SHP77 treated with DMSO at 0.1 percent for 48 hours (cell line): ENCODE data around the gene PIK3R6.
"Not testable (repeated sequence)": the region's sequence is repeated elsewhere in the genome, so short reads cannot be mapped to it uniquely, and the experiment has no call there.

Source experiments
- DNase-seq: peaks from one replicate; lab custom pipeline; 2025; lab: John Stamatoyannopoulos, UW

The PIK3R6 gene

DNA sequence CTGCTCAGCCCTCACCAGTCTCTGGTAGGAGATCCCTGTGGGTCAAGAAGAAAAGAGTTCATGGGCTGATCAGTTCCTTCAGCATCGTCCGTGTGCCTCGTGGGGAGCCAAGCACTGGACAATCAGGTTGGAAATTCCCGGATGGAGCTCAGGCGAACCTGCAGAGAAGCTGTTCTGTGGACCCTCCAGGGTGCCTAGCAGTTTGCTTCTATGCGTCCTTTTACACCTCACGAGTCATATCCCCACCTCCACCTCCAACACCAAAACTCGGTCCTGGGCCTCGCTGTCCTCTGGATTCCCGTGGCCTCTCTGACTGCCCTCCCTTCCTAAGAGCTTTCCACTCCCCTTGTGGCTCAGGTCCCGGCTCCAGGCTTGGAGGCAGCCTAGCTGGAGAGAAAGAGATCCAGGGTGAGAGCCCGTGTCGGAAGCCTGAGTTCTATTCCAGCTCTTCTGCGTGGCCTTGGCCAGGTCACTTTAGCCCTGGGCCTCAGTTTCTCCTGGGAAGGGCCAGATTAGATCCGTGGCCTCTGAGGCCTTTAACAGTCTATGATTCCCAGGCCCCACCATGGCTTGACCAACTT, 26.2 kb upstream of the PIK3R6 start:
- no peak for DNase-seq

GRCh38 chr17:8893059-8893458, 25.6 kb upstream of the PIK3R6 start:
- no peak for DNase-seq

GRCh38 chr17:8892338-8892690, 24.8 kb upstream of the PIK3R6 start:
- no peak for DNase-seq

GRCh38 chr17:8890671-8891070, 23.2 kb upstream of the PIK3R6 start:
- no peak for DNase-seq

- DNase-seq, result no peak
These were observed 22.2 kb upstream of the PIK3R6 start for GRCh38 chr17:8889458-8890210.

DNA sequence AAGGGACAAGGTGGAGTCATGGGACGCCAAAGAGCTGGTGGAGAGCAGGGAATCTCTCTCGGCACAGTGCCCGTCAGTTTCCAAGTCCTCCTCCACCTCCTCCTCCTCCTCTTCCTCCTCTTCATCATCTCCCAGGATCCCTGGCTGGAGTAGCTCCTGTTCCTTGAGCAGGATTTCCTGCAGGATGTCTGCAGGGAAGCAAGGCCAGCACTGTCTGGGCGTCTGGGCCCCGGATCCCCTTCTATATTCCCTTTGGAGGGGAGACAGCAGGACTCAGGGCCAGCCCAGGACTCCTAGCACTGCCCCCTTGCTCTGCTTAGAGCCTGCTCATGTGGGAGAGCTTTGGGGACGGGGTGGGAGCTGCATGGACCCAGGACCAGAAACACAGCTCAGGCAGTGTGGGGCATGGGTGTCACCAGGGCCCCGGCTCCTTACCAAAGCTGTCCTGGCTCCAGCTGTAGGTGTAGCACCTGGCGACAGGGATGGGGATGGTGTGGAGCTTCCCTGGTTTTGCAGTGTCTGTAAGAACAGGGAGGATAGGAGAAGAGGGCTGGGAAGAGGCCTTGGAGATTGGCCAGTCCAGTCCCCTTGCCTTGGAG, 21.3 kb upstream of the PIK3R6 start:
- no peak for DNase-seq

DNA sequence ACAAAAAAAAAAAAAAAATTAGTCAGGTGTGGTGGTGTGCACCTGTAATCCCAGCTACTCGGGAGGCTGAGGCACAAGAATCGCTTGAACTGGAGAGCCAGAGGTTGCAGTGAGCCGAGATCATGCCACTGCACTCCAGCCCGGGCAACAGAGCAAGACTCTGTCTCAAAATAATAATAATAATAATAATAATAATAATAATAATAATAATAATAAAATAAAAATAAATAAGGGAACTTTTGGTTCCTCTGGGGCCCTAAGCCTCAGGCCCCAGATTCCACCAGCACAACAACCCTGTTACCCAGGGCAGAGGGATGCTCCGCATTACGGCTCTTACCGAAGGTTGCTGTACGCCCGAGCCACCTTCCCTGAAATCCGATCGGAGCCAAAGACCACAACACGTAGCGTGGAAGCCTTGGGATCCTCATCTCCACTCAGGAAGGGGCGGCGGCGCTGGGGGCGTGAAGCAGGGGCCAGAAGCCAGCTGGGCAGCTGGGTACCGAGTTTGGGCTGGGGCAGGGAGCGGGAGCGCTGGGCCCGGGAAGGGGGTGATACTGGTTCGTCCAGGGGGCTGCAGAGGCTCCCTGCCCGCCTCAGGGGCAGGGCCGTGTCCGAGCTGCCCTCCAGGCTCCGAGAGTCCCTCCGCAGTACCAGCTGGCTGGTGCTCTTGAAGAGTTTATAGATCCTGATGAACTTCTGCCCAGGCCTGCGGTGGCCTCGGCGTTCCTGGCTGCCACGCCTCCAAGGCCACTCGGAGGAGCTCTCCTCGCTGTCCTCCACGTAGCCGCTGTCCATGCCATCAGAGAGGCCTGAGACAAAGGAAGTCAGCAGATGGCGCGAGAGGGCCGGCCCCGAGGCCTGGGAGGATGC, 20.6 kb upstream of the PIK3R6 start:
- DNase-seq, result peak; percentile 40

- DNase-seq, result no peak
These were observed 19.8 kb upstream of the PIK3R6 start for GRCh38 chr17:8887301-8887700.

DNA sequence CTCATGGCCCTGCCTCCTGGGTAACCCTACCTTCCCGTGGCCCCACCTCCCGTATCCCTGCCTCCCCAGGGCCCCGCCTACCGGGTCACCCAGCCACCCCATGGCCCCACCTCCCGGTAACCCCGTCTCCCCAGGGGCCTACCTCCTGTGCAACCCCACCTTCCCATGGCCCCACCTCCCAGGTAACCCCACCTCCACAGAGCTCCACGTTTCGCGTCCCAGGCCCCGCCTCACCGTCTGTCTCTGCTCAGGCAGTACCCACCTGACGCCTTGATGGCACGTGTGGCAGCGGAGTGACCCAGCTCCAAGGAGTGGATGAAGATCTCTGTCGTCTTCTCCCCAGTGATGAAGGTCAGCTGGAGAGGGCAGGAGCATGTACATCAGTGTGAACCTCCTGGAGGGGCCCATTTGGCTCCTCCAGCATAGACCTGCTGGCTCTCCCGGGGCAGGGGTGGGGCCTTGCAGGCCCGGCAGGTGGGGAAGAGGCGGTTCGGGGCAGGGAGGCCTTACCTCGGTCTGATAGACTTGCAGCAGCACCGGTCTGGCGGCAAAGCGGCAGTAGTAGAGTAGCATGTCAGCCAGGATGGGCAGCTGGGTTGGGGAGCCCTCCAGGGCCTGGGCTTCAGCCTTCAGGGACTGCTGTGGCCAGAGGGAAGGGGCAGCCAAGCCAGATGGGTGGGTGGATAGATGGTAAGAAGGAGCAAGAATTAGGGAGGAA, 18.7 kb upstream of the PIK3R6 start:
- no peak for DNase-seq

DNA sequence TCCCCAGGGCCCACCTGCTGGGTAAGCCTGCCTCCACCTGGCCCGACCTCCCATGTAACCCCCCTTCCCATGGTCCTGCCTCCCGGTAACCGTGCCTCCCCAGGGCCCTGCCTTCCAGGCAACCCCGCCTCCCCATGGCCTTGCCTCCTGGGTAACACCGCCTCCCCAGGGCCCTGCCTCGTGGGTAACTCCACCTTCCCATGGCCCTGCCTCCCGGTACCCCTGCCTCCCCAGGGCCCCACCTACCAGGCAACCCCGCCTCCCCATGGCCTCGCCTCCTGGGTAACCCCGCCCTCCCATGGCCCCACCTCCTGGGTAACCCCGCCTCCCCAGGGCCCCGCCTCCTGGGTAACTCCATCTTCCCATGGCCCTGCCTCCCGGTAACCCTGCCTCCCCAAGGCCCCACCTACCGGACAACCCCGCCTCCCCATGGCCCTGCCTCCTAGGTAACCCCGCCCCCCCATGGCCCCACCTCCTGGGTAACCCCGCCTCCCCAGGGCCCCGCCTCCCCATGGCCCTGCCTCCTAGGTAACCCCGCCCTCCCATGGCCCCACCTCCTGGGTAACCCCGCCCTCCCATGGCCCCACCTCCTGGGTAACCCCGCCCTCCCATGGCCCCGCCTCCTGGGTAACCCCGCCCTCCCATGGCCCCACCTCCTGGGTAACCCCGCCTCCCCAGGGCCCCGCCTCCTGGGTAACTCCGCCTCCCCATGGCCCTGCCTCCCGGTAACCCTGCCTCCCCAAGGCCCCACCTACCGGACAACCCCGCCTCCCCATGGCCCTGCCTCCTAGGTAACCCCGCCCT, 17.9 kb upstream of the PIK3R6 start:
- DNase-seq, result not testable (repeated sequence)

DNA sequence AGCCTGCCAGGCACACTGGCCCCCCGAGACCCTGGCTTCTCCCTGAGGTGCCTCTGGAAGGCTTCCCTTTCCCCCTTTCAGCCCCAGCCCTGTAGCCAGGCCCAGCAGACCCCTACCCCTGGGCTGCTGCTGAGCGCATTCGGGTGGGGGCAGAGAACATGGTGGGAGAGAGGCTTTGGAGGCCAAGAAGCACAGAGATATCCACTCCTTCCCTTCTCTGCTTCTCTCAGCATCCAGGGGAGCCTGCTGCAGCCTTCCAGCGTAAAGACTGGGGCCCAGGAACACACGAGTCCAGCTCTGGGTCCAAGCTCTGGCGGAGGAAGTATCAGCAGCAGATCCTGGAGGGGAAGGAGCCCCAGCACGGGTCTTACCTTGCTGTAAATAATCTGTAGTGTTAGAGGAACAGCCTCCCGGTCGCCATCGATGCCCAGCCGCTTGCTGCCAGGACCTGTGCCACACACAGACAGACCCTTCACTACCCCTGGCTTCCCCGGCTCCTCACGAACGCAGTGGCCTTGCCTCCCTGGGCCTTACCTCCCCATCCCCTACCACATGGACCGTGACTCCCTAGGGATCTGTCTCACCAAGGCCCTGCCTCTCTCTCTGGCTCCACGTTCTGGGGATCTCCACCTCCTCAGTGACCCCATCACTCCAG, 17.0 kb upstream of the PIK3R6 start:
- DNase-seq, result no peak

GRCh38 chr17:8883353-8883752, 15.9 kb upstream of the PIK3R6 start:
- DNase-seq, result no peak

- no peak for DNase-seq
These were observed 14.1 kb upstream of the PIK3R6 start for GRCh38 chr17:8881606-8882005.

DNA sequence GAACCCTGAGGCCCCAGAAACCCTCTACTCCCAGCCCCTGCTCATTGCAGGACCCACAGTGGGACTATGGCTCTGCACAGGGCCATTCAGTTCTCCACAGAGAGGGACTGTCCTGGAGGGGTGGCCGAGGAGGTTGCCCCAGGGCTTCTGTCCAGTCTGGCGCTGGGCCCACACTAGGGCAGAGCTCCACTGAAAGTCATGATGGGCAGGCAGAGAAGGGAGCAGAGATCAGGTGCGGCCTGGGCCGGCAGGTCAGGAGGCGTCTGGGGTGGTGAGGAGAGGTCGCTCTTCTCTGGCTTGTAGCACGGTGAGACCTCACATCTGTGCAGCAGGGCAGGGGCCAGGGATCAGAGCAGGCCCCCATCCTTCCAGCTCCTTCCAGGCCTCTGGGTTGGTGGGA, 13.0 kb upstream of the PIK3R6 start:
- no peak for DNase-seq

DNA sequence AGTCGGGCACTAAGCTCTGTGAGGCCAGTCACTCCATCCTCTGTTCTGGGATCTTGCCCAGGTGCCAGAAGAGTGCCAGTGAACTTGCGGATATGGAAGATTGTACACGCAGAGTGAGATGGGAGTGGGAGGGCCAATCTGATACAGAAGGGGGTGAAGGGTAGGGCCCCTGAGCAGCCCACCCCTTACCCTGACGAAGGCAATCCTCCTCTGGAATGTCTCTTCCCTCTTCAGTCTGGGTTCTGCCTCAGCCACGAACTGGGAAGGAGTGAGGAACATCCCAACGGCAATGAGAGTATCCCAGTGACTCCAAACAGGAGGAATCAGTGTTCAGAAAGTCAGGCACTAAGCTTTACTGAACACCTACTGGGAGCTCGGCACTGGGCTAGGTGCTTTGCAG, 11.9 kb upstream of the PIK3R6 start:
- DNase-seq, result no peak

- no peak for DNase-seq
These were observed 10.5 kb upstream of the PIK3R6 start for GRCh38 chr17:8877984-8878383.

DNA sequence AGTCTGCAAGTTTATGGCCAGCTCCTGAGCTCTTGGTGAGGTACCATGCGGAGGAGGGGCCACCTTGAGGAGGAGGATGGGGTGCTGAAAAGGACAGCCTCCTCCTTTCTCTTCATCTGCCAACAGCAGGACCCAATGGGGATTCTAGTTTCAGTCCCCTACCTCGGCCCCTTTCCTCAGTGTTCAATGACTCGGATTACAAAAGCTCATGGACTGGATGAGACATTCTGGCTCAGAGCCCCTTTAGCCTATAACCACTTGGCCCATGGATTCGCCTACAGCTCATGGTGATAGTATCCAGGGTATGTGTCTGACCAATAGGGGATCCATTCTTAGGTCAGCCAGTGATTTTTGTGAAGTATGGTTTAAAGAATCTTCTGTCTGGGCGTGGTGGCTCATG, 8.5 kb upstream of the PIK3R6 start:
- DNase-seq, result no peak

DNA sequence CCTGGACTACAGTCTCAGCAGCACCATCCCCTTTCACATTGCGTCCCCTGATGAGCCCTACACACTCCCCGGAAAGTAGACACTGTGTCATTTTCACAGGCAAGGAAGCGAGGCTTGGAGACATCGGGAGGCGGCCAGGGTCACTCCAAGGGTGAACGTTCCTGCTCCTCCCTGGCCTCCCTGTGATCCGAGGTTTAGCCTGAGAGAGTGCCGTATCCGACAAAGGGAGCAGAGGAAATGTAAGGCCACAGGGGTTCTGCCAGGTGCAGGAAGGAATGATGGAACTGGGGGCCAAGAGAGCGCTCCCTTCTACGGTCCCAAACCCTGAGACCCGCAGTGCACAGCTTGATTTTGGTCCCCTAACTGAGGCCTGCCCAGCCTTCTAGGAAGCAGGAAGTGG, 8.0 kb upstream of the PIK3R6 start:
- DNase-seq, result no peak

GRCh38 chr17:8873801-8874715, 6.6 kb upstream of the PIK3R6 start:
- DNase-seq, result no peak
